Spleen (tissue), 11 donors: ENCODE measurements around the gene DAAM2. TPM values are rescaled to one million over a fixed set of nuclear protein-coding genes. Genes with fewer than 3 reads are reported as not detected.

ENCODE experiments used
- DNase-seq: peaks from one replicate; pipeline ENCODE4 v3.0.0-alpha.2; 2020
- H3K27ac ChIP-seq, 8 donors: fragments of 200-600 bp; sonication (generic) in 7 of 8; 1 replicate in 4 of 8; 2 replicates in 4 of 8; pipeline versions ENCODE4 v1.5.0 to v1.8.0; 2016 to 2021; ENCODE audit warnings: inconsistent platforms in 4 of 8, mild to moderate bottlenecking in 4 of 8, moderate library complexity in 1 of 8
- H3K27me3 ChIP-seq, 7 donors: fragments of 200-600 bp; sonication (generic) in 6 of 7; replicated peaks in 1 of 7; 1 replicate in 4 of 7; 2 replicates in 3 of 7; pipeline versions ENCODE4 v1.5.0 to v1.8.0; 2016 to 2021; ENCODE audit warnings: inconsistent platforms in 3 of 7, mild to moderate bottlenecking in 1 of 7
- H3K36me3 ChIP-seq, 6 donors: fragments of 200-600 bp; sonication (generic) in 5 of 6; 1 replicate in 4 of 6; 2 replicates in 2 of 6; pipeline versions ENCODE4 v1.5.0 to v1.8.0; 2016 to 2021; ENCODE audit warnings: inconsistent platforms in 2 of 6
- H3K4me1 ChIP-seq, 6 donors: fragments of 200-600 bp; sonication (generic) in 5 of 6; 1 replicate in 3 of 6; 2 replicates in 3 of 6; pipeline versions ENCODE4 v1.5.0 to v1.8.0; 2016 to 2021; ENCODE audit warnings: inconsistent platforms in 3 of 6
- H3K4me3 ChIP-seq, 8 donors: fragments of 200-600 bp; sonication (generic) in 7 of 8; 1 replicate in 4 of 8; 2 replicates in 4 of 8; pipeline versions ENCODE4 v1.5.0 to v1.8.0; 2016 to 2021; ENCODE audit warnings: inconsistent platforms in 4 of 8, mild to moderate bottlenecking in 4 of 8, moderate library complexity in 2 of 8
- H3K9me3 ChIP-seq, 8 donors: fragments of 200-600 bp; sonication (generic) in 7 of 8; 1 replicate in 4 of 8; 2 replicates in 4 of 8; pipeline versions ENCODE4 v1.5.0 to v1.8.0; 2016 to 2021; ENCODE audit warnings: inconsistent platforms in 4 of 8
- POLR2A ChIP-seq, 3 donors: fragments of 450-650 bp; IDR thresholded peaks; one replicate each; pipeline ENCODE4 v1.5.1; 2017; ENCODE audit warnings: antibody characterized with exemption in 3 of 3, mild to moderate bottlenecking in 1 of 3
- POLR2AphosphoS5 ChIP-seq, 3 donors: sonication (generic); formaldehyde crosslinking; IDR thresholded peaks; one replicate each; pipeline ENCODE4 v1.5.1; 2017; ENCODE audit warnings: antibody characterized with exemption in 3 of 3
- WGBS, 5 donors: extraction: QIAGEN DNeasy Blood & Tissue Kit in 3 of 5; methylation state at CpG; one replicate each; pipeline versions ENCODE4 v1.1.5 to v1.1.7; 2013 to 2018; 5-methylcytosine and 5-hydroxymethylcytosine counted together
- intact Hi-C: fragments of 100-400 bp; cut with DNase I; formaldehyde crosslinking; loops from one replicate; pipeline ENCODE4 v1.15.0; 2023; ENCODE audit warnings: low total_unique reads
- polyA plus RNA-seq, 3 donors: library from polyadenylated mRNA; stranded (reverse); fragments of 200-250 nt; gene quantifications; one replicate each; pipeline ENCODE4 v1.2.1, GENCODE V29; 2013
- total RNA-seq, 7 donors: library from RNA; depleted of rRNA in 3 of 7; stranded (reverse); fragments of >200 nt in 3 of 7; fragmentation: NEBNext Ultra II Directional in 4 of 7; extraction: Animal tissue kit (Norgen Biotek cat#: 25700) in 4 of 7; gene quantifications; one replicate each; pipeline versions ENCODE4 v1.1.0 to v1.2.1, GENCODE V29; 2016 to 2021
- TF ChIP-seq, protein P1 (sequence below), 11 experiments: fragments of 200-600 bp in 7 of 11; fragments of 450-650 bp in 4 of 11; sonication (generic) in 4 of 11; IDR thresholded peaks in 8 of 11; conservative IDR thresholded peaks in 3 of 11; 1 replicate in 7 of 11; 2 replicates in 4 of 11; pipeline versions ENCODE4 v1.4.0 to v1.8.0; 2016 to 2021; ENCODE audit warnings: antibody characterized with exemption in 11 of 11, inconsistent platforms in 4 of 11, mild to moderate bottlenecking in 1 of 11
- donor health status: healthy with polysubstance abuse.
- donor health status: DM: no; HTN: no; CAD: no; lungs with moderate emphysema.
- donor health status: DM: no; HTN: no; CAD: no.
- donor health status: Bipolar disorder and iron deficiency.
- donor health status: healthy.
- donor health status: DM: no; HTN: no; CAD: no.
- donor health status: DM: yes; HTN: yes; CAD: no.

DAAM2 gene
- total and polyA plus RNA-seq, 10 donors, result 6.0 to 115 (median 73.8) TPM

DNA sequence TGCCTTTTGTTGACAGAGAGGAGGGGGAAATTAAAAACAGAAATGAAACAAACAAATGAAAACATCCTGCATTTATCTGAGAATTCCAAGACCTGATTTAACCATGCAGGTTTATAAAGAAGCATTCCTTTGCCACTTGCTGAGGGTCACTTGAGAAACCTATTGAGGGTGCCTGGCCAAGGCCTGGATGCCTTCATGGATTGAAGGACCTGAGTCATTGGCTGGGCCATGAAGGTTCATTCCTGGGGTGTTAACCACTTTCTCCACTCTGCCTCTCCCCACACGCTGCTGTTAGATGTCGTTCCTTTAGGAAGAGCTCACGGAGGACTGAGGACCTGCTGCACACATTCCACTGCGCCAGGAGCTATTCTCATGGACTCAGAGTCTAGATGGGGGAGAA, 49.7 kb downstream of the DAAM2 start:
- Histone ChIP-seq H3K27me3 (peaks cover 0 to 33% (median 0%) of the 10 kb centered on the region in 7 donors), H3K4me3 (no peak overlapping the region), H3K36me3 (peaks cover 0 to 9% (median 0%) of the 10 kb centered on the region in 6 donors), H3K9me3 (no peaks in the 10 kb centered on the region), H3K27ac (peak overlapping the region in 4 of 8 donors; percentile 0 to 73 (median 42)), H3K4me1 (peaks cover 0 to 60% (median 3%) of the 10 kb centered on the region in 6 donors)
- intact Hi-C loops, result no loop called here
- WGBS, 5 donors, result 88 to 96% (median 91%) methylated on average over 4 of the region's 4 CpGs
- TF ChIP-seq, protein P1, sequence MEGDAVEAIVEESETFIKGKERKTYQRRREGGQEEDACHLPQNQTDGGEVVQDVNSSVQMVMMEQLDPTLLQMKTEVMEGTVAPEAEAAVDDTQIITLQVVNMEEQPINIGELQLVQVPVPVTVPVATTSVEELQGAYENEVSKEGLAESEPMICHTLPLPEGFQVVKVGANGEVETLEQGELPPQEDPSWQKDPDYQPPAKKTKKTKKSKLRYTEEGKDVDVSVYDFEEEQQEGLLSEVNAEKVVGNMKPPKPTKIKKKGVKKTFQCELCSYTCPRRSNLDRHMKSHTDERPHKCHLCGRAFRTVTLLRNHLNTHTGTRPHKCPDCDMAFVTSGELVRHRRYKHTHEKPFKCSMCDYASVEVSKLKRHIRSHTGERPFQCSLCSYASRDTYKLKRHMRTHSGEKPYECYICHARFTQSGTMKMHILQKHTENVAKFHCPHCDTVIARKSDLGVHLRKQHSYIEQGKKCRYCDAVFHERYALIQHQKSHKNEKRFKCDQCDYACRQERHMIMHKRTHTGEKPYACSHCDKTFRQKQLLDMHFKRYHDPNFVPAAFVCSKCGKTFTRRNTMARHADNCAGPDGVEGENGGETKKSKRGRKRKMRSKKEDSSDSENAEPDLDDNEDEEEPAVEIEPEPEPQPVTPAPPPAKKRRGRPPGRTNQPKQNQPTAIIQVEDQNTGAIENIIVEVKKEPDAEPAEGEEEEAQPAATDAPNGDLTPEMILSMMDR (IDR thresholded peaks at IDR 0.05 in 8 of 11, conservative IDR thresholded peaks at IDR 0.05 in 3 of 11), result no peak
- TF ChIP-seq POLR2A (IDR thresholded peaks at IDR 0.05), result no peak
- TF ChIP-seq POLR2AphosphoS5 (IDR thresholded peaks at IDR 0.05), result no peak
- no peak for DNase-seq

DNA sequence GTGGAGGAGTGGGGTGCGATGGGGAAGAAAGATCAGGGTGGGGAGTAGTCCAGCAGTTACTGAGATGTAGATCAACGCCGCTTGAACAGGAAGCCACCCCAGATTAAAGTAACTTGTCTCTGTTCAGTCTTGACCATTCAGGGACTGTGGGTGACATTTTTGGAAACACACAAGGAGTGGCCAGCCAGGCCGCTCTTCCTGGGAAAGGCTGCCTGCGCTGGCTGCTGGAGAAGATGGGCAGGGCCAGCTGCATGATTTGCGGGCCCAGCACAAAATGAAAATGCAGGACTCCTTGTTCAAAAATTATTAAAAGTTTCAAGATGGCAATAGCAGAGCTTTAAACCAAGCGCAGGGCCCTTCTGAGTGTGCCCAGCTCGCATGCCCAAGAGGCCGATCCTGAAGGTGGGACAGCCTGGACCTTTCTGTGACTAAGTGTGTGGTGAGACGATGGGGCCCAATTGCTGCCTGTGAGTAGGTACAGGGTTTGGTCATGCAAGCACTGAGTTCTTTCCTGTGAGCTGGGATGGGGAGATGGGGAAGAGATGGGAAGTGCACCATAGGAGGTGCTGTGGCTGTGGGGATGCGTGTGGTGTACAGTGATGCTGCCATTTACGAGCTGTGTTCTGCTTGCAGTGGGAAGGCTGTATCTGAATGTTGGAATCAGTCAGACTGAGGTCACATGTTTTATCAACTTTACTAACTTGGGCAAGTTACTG, 51.3 kb downstream of the DAAM2 start:
- Histone ChIP-seq H3K27me3 (peaks cover 0 to 28% (median 0%) of the 10 kb centered on the region in 7 donors), H3K9me3 (no peaks in the 10 kb centered on the region), H3K4me3 (no peak overlapping the region), H3K4me1 (peaks cover 0 to 70% (median 6%) of the 10 kb centered on the region in 6 donors), H3K27ac (peak overlapping the region in 5 of 8 donors; percentile 41 to 73 (median 48)), H3K36me3 (peaks cover 0 to 9% (median 0%) of the 10 kb centered on the region in 6 donors)
- no peak for DNase-seq
- peak in 2 of 3 donors; percentile 16 to 49 for TF ChIP-seq POLR2AphosphoS5 (IDR thresholded peaks at IDR 0.05)
- TF ChIP-seq POLR2A (IDR thresholded peaks at IDR 0.05), result no peak
- TF ChIP-seq, protein P1 (IDR thresholded peaks at IDR 0.05 in 8 of 11, conservative IDR thresholded peaks at IDR 0.05 in 3 of 11), result no peak
- WGBS, 5 donors, result 79 to 84% (median 84%) methylated on average over 12 of the region's 12 CpGs
- intact Hi-C loops, result no loop called here

DNA sequence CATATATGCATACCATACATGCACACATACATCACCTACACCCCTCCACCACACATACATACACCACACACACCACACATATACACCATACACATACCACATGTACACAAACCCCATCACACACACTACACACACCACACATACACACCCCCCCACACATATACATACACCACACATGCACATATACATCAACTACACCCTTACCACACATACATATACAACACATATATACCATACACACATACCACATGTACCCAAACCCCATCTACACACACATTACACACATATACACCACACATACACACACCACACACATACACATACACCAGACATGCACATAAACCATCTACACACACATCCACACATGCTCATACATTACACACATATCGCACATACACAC, 52.7 kb downstream of the DAAM2 start:
- peak overlapping the region in 5 of 8 donors; percentile 21 to 73 (median 48) for H3K27ac ChIP-seq
- peaks cover 0 to 70% (median 8%) of the 10 kb centered on the region in 6 donors for H3K4me1 ChIP-seq
- 94 to 100% (median 96%) methylated on average over 1 of the region's 1 CpG for WGBS, 5 donors
- peaks cover 0 to 14% (median 0%) of the 10 kb centered on the region in 7 donors for H3K27me3 ChIP-seq
- peaks cover 0 to 9% (median 0%) of the 10 kb centered on the region in 6 donors for H3K36me3 ChIP-seq
- H3K9me3 ChIP-seq, result no peaks in the 10 kb centered on the region
- intact Hi-C loops, result no loop called here
- H3K4me3 ChIP-seq, result no peak overlapping the region
- no peak for DNase-seq
- TF ChIP-seq, protein P1 (IDR thresholded peaks at IDR 0.05 in 8 of 11, conservative IDR thresholded peaks at IDR 0.05 in 3 of 11), result no peak

DNA sequence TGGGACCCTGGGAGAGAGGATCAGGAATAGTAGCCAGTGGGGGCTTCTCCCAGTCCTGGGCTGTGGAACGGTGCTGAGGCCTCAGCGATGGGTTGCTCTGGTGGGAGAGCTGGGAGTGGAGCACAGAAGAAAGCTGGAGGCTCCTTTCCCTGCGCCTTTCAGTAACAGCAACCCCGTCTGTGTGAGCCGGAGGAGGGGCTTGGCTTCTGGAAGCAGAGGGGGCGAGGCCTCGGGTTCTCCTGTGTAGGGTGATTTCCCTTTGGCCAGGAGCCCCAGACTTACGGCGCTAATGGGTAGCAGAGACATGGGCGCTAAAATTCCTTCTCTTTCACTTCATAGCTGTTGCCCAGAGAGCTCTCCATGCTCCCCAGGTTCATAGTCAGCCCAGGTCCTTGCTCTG, 55.0 kb downstream of the DAAM2 start:
- intact Hi-C loops, result no loop called here
- DNase-seq, result no peak
- H3K4me1 ChIP-seq, result peaks cover 0 to 68% (median 9%) of the 10 kb centered on the region in 6 donors
- TF ChIP-seq, protein P1 (IDR thresholded peaks at IDR 0.05 in 8 of 11, conservative IDR thresholded peaks at IDR 0.05 in 3 of 11), result no peak
- TF ChIP-seq POLR2AphosphoS5 (IDR thresholded peaks at IDR 0.05), result peak in 1 of 3 donors; percentile 24
- 61 to 83% (median 73%) methylated on average over 10 of the region's 10 CpGs for WGBS, 5 donors
- H3K36me3 ChIP-seq, result peaks cover 0 to 3% (median 0%) of the 10 kb centered on the region in 6 donors
- no peak overlapping the region for H3K4me3 ChIP-seq
- H3K27ac ChIP-seq, result peak overlapping the region in 7 of 8 donors; percentile 33 to 73 (median 55)
- H3K27me3 ChIP-seq, result peaks cover 0 to 6% (median 0%) of the 10 kb centered on the region in 7 donors
- no peaks in the 10 kb centered on the region for H3K9me3 ChIP-seq
